Fibroblast of mammary gland (primary cell): ENCODE data around the gene RNF212.

Experiments used
- DNase-seq: peaks from one replicate; pipeline ENCODE4 v3.0.0-alpha.2; 2010; ENCODE audit warnings: low read depth
- H3K4me3 ChIP-seq: 2 replicates; pipeline ENCODE4 v1.5.1; 2011; ENCODE audit warnings: low read depth, mild to moderate bottlenecking, low read length, moderate library complexity; ENCODE audit not compliant: control insufficient read depth
- TF ChIP-seq, protein P1 (sequence below): conservative IDR thresholded peaks from 2 replicates; pipeline ENCODE4 v1.5.1; 2011; ENCODE audit warnings: low read depth, low read length, inconsistent platforms; ENCODE audit not compliant: control insufficient read depth, insufficient read depth

RNF212 gene

DNA sequence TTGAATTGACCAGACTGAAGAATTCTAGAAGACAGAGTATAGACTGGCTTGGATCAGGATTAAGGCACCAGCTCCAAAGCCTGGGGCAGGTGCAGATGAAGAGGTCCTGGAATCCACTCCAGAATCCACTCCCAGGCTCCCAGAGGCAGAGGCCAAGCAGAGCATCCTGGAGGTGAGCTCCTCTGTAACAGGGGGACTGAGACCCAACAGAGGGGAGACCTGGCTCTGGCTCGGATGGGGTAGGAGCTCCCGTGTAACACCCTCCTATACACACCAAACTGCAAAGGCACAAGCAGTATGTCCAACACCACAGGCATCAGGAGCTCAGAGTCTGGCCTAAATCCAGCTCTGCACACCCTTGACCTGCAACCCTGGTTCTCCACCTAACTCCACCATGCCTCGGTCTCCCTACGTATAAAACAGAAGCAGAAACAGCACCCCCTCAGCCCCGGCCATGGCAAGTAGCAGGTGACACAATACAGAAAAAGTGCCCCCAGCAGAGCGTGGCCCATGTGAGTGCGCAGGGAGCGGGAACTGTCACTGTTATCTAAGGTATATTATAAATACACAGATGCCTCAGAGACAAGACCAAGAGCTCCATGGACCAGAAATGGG, 14.9 kb downstream of the RNF212 start:
- no peak for DNase-seq
- TF ChIP-seq, protein P1, sequence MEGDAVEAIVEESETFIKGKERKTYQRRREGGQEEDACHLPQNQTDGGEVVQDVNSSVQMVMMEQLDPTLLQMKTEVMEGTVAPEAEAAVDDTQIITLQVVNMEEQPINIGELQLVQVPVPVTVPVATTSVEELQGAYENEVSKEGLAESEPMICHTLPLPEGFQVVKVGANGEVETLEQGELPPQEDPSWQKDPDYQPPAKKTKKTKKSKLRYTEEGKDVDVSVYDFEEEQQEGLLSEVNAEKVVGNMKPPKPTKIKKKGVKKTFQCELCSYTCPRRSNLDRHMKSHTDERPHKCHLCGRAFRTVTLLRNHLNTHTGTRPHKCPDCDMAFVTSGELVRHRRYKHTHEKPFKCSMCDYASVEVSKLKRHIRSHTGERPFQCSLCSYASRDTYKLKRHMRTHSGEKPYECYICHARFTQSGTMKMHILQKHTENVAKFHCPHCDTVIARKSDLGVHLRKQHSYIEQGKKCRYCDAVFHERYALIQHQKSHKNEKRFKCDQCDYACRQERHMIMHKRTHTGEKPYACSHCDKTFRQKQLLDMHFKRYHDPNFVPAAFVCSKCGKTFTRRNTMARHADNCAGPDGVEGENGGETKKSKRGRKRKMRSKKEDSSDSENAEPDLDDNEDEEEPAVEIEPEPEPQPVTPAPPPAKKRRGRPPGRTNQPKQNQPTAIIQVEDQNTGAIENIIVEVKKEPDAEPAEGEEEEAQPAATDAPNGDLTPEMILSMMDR, result no peak
- H3K4me3 ChIP-seq, result no peak overlapping the region

DNA sequence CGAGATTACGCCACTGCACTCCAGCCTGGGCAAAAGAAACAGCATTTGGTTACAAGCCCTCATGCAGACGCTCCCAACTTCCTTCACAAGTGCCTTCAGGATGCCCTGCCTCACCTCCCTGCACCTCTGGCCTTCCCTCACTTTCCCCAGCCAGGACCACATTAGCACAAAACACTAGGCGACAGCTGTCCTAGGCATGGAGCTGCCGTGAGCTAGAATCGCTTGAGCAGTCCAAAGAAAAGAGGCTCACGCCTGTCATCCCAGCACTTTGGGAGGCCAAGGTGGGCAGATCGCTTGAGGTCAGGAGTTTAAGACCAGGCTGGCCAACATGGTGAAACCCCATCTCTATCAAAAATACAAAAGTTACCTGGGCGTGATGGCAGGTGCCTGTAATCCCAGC, 15.8 kb downstream of the RNF212 start:
- H3K4me3 ChIP-seq, result no peak overlapping the region
- no peak for DNase-seq
- TF ChIP-seq, protein P1, result no peak

DNA sequence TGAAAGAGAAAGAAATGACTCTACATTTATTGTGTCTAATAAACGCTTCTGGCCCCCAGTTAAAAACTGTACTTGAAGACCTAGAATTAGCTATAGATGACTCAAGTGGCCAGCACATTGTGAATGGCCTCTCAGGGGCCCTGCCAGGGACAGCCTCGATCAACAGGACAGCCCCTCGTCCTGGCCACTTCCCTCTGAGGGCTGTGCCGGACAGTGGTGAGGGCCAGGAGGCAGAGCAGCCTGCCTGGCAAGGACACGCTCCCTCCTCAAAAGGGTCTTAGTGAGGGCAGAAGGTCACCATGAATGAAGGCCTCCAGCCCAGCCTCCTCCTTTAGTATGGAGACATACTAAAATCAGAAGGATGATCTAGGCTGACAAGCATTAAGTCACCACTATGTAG, 16.5 kb downstream of the RNF212 start:
- TF ChIP-seq, protein P1, result no peak
- H3K4me3 ChIP-seq, result no peak overlapping the region
- no peak for DNase-seq

DNA sequence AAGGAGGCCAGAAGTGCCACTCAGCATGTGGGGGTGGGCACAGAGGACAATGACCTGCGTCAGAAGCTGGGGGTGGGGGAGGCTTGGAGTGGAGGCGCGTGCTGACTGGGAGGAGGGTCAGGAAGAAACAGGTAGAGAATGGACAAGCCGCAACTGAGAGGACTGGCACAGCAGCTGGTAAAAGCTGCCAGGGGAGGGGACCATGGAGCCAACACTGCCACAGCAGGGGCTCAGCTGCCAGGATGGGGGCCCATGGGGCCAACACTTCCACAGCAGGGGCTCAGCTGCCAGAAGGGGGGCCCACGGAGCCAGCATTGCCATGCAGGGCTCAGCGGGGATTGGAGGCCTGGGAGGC, 19.1 kb downstream of the RNF212 start:
- H3K4me3 ChIP-seq, result no peak overlapping the region
- TF ChIP-seq, protein P1, result no peak
- DNase-seq, result no peak

DNA sequence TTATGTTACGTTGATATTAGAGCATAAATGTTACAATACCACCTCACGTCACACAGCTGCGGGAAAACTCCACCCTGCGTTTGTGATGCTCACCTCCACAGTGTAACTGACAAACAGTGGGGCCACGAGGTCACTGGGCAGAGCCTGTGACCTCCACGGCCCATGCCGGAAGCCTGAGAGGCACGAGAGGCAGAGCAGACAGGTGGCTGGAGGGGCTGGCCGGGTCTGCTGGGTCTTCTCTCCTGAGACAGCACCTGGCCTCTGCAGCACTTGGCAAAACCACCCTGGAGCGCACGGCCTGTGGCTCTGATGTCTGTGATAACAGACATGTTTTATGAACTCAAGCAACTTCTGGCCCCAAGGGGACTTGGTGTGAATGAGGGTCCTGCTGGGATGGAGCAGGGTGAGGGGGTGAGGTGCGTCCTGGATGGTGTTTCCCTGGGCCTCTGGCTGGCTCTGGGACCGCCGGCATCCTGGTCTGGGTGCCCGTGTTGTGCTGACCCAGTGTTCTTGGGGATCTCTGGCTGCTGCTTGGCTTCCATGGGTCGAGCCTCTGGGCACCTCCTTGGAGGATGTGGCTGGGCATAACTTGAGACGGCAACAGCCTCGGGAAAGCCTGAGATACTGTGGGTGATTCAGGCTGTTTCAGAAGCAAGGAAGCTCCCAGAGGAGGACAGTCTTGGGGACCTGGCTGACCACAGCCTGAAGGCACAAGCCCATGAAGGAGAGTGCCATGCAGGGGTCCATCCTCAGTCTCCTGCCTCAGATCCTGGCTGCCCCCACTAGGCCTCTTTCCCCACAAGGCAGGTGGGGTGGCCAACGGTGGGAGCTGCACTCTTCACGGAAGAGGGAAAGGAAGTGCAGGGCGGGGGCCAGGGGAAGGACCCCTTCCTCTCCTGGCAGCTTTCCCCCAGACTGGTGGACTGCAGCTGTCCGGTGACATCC, 19.7 kb downstream of the RNF212 start:
- DNase-seq, result no peak
- no peak overlapping the region for H3K4me3 ChIP-seq
- TF ChIP-seq, protein P1, result no peak

DNA sequence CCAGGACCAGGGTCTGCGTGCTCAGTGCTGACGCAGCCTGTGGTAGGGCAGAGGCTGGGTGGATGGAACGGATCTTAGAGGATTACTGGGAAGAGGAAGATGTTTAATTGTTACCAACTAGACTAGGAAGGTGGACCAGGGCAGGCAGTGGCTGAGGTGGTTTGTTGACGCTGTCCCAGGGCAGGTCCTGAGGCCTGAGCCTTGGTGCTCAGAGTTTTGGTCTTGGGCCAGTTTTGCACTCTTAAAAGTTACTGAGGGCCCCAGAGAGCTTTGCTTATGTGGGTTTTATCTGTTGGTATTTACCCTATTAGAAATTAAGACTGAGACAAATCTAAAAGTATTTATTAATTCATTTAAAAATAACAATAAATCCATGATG, 20.4 kb downstream of the RNF212 start:
- no peak for DNase-seq
- TF ChIP-seq, protein P1, result no peak
- no peak overlapping the region for H3K4me3 ChIP-seq
